ENCODE data around the gene ANGPTL2.
"Not testable (repeated sequence)": the region's sequence is repeated elsewhere in the genome, so short reads cannot be mapped to it uniquely, and the experiment has no call there.

The ANGPTL2 gene

DNA sequence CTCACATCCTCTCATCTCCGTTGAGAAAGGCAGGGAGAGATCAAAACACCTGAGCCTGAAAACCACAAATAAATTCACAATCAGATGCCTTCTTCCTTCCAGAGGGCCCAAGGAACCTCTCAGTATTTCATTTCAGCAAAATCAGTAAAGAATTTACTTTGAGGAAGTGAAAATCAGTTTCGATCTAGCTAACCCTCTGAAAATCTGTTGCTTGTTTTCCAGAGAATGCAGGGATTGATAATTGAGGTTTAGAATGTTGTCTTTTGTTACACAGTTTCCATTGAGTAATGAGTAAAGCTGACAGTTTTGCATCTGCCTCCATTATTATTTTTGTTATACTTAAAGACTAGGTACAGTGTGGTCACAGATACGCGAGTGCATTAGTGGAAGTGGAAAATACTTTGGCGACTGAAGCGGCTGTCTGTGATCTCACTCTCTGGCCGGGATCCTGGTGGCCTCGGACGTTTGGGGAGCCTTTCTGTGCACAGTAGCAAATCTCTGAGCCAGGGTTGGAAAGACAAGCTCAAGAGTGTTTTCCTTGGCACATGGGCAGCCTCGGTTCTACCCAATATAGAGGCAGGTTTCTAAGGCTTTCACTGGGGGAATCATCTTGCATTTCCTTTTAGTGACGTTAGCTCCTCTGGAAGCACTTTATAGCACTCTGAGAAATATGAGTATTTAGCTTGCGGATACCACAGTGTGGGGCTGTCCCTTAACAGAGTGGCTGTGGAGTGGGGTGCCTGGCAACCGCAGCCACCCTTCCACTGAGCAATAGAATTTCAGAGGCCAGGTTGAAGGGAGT is 32.2 kb upstream of the ANGPTL2 start:
- DNase-seq: peak; percentile 79

DNA sequence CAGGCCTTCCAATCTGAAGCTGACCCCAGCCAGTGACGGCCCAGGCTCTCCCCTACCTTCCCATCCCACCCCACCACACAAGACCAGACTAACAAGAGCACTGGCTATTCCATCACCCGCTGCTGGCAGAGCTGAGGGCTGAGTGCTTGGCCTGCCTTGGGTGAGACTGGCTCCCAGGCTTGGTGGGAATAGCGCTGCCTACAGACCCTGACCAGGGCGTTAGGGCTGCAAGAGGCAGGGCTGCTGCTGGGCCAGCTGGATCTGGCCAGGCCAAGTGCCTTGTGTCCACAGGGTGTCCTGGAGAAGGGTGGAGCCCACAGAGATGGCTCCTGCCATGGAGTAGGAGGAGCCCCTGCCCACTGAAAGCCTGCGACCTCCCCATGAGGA is 31.6 kb upstream of the ANGPTL2 start:
- DNase-seq: no peak

DNA sequence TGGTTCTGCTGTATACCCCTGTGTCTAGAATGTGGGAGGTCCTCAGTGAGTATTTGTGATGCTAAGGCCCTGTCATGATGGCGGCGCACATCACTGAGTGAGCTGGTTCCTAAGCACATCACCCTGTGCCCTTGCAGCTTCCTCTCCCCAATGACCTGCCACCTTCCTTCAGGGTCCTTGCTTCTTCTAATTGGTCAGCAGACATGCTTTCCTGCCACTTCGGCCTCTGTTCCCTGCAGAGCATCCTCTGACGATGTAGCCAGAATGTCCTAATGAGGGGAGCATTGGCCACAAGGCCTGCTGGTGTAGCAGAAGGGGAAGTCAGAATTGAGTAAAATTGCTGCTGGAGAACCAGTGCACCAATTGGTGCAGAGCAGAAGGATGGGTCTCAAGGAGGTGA is 31.1 kb upstream of the ANGPTL2 start:
- no peak for DNase-seq

DNA sequence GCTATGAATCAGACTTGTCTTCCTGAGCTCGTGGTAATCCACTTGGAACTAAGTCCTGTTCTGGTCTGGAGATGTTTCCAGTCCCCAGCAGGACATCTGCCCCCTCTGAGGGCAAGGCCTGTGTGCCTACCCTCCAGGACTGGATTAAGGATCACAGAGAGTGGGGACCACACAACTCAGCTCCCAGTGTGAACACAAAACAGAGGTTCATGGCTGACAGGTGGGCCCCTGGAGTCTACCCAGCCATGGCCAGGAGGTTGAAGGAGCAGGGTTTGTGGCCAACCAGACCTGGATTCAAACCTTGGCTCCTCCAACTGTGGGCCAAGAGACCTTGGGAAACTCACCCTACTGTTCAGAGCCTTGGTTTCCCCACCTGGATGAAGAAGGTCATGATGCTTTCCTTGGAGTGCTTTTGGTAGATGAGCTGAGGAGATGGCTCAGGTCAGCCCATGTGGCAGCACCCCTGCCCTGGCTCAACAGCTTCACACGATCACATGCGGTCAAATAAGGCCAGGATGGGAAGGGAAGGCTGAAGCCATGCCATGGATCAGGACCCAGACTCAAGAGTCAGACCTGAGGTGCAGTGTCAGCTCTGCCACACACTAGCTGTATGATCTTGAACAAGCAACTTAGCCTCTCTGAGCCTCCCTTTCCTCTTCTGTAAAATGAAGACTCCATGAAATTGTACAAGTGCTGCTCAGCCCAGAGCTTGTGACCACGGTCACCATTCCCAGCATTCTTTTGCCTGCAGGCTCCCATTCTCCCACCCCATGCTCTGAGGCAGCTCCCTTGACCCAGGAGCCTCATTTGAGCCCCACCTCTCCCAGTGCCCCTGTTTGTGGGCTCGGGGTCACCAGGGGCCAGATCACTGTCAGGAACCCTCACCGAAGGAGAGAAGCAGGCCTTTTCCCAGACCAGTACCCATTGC is 27.3 kb upstream of the ANGPTL2 start:
- no peak for DNase-seq

DNA sequence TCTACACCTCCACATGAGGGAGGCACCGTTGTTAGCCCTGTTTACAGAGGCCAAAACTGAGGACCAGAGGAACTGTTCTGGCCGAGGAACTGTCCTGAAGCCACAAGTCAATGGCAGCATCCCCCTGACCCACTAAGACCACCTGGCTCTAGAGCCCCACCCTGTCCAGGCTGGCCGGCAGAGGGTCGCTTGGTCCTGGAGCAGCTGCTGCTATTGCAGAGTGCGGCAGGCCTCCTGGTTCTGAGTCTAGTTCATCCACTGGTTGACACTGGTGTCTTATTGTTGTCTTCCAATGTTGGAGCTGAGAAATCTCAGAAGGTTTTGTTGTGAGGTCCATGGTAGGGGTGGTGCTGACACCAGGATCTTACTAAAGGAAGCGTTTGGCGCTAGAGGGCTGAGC is 26.6 kb upstream of the ANGPTL2 start:
- DNase-seq: no peak

DNA sequence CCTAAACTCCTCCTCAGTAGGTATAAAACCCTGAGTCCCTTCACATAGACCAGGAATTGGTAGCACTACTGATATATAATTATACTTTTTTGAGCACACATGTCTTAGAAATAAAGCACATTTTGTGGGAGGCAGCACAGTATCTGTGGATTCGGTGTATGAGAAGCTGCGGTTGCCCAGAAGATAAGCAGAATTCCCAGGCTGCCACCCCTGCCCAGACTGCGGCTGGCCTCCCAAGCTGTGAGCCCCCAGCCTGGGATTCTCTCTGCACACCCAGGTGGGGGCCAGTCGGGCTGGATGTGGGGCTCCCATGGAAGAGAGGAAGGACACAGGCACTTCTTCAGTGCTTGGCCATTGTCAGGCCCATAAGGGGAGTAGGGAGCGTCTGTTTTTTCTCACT is 25.6 kb upstream of the ANGPTL2 start:
- no peak for DNase-seq

DNA sequence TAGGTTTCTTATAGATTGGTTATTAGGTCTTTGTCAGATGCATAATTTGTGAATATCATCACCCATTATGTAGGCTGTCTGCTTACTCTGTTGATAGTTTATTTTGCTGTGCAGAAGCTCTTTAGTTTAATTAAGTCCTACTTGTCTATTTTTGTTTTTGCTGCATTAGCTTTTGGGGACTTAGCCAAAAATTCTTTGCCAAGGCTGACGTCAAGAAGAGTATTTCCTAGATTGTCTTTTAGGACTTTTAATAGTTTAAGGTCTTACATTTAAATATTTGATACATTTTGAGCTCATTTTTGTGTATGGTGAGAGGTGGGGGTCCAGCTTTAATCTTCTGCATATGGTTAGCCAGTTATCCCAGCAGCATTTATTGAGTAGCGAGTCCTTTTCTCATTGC is 24.8 kb upstream of the ANGPTL2 start:
- DNase-seq: no peak

DNA sequence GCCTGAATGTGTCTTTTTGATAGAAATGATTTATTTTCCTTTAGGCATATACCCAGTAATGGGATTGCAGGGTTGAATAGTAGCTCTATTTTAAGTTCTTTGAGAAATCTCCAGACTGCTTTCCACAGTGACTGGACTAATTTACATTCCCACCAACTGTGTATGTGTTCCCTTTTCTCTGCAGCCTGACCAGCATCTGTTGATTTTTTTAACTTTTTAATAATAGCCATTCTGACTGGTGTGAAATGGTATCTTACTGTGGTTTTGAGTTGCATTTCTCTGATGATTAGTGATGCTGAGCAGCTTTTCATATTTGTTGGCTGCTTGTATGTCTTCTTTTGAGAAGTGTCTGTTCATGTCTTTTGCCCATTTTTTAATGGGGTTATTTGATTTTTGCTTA is 24.4 kb upstream of the ANGPTL2 start:
- DNase-seq: not testable (repeated sequence)

DNA sequence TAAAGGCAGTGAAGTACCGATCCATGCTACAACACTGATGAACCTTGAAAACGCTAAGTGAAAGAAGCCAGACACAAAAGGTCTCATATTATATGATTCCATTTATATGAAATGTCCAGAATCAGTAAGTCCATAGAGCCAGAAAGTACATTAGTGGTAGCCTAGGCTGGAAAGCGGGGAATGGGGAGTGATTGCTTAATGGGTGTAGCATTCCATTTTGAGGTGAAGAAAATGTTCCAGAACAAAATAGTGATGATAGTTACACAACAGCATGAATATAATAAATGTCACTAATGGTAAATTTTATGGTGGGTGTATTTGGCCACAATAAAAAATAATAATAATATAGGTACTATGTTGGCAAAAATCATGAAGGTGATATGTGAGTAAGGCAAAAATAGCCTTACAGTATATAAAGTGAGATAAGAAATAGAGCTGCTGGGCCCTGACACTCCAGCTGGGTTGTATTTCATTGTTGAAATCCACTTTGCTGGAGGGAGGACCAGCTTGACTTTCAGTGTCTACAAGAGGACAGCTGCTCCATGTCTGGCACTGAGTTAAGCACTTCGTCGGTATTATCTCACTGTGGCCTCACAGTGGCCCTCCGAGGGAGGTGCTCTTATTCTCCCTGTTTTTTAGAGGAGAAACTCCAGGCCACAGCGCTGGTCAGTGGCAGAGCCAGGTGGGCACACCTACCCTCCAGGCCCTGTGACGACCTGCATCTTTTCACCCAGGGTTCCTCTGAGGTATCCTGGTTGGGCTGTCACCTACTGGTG is 22.4 kb upstream of the ANGPTL2 start:
- no peak for DNase-seq

DNA sequence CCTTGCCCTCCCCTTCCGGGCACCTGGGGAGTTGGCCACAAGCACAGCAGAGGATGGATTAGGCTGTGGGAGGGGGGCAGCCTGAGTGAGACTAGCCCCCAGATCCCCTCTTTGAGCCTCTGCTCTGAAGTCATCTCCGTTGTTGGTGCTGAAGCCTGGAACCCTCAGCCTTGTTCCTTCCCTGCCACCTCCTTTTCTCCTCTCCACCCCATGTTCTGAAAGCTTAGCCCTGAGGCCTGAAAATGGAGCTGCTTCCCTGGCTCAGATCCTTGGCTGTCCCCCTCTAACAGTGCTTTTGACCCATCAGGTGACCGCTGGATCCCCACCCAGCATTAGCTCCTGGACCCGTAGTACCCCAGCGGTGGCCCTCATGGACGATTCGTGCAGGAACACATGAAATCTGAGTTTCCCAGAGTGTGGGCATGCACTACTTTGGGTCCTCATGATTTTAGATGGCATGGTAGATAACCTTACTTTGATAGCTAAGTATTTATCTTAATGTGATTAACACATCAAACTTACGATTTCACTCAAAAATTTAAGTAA is 21.6 kb upstream of the ANGPTL2 start:
- DNase-seq: no peak

DNA sequence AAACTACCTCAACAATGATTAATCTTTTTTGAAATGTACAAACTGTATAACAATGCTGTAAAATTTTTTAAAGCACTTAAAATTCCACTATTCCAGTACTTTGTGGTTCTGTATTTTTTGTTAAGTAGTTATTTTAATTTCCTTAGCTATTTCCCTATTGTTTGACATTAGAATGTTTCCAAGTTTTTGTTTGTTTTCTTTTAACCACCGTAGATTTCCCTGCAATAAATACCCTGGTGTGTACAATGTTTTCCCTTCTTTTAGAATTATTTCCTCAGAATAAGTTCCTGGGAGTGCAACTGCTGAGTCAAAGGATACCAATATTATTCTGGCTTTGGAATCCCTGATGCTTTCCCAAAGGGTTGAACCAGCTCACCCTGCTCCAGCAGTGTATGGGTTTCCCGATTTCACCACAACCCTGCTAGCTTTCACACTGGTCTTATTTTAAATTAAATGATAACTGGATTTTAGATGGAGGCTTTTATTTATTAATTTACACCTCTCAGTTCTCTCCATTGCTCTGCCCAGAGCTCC is 20.6 kb upstream of the ANGPTL2 start:
- no peak for DNase-seq

DNA sequence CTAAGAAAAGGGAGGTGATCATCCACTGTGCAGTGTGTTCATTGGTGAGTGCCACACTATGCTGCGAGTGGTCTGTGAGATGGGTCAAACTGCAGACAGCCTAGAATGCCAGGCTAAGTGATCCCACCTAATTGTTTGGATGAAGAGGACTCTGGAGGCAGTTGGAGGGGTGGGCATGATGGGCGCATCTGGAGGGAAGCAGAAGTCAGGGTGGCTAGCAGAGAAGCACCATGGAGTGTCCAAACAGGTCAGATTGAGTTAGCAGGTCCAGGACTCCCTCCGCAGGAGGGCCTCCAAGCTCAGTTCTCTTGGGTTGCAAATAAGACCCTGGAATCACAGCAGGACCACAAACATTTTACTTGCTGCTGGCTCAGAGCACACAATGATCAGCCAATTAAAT is 19.9 kb upstream of the ANGPTL2 start:
- no peak for DNase-seq

DNA sequence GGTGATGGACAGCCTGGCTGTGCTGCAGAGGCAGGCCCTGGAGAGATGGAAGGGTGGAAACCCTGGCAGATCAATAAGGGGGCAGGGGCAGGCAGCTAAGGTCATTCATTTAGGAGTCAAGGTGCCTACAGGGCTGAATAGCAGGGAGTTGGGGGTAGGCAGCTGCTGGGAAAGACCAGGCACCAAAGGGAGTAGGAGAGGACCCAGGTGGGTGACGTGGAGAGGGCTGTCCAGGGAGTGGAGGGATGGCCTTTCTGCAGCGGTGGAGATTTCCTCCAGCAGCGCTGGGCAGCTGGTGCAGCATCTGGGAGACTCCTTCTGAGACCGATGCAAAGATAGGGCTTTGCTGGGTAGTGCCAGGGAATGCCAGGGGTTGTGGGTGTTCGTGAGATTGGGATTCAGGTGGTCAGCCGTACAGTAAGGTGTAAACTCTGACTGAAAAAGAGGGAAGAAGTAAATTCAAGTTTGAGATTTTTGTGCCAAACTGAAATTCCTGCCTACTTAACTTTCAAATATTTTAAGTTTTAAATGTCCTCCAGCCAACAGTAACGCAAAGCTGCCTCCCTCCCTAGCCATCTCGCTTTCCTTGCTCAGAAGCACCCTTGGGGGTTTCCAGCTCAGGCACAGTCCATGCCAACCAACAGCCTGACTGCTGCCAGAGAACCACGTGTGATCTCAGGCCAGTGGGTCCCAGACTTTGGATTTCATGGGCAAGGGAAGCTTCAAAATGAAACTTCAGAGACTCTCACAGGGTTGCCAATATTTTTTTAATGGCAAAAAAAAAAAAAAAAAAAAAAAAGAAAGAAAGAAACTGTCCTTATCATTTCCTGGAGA is 18.6 kb upstream of the ANGPTL2 start:
- no peak for DNase-seq

DNA sequence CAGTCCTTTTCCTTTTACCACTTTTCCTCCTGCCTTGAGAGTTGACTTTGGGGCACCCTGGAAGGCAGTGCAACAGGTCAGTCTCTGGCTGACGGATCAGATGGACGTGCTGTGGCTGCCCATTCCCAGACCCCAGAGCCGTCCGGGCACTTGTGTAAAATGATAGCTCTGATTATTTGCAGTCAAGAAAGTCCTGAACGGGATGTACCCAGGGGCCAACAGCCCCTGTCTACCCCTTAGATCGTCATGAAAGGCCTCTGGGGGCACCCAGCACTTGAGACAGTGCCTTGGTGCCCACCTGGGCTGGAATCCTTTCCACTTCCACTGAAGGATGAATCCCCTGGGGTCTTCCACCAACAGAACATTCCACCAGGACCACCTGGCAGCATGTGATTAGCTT is 17.7 kb upstream of the ANGPTL2 start:
- no peak for DNase-seq

DNA sequence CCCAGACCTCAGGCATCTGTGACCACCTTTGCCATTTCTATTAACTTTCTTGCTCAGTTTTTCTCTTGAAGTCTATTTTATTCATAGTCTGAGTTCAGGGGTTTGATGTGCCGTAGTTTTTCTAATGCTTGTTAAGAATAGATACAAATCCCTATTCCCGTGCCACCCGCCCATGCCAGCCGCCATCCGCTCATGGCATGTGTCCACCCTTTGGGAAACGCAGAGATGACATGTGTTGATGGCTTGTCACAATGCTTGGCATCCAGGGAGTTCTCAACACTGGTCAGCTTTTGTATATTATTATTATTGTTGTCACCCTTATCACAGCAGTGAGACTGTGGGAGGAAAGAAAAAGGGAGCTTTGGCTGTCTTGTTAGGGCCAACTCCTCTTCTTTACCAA is 17.3 kb upstream of the ANGPTL2 start:
- DNase-seq: no peak

DNA sequence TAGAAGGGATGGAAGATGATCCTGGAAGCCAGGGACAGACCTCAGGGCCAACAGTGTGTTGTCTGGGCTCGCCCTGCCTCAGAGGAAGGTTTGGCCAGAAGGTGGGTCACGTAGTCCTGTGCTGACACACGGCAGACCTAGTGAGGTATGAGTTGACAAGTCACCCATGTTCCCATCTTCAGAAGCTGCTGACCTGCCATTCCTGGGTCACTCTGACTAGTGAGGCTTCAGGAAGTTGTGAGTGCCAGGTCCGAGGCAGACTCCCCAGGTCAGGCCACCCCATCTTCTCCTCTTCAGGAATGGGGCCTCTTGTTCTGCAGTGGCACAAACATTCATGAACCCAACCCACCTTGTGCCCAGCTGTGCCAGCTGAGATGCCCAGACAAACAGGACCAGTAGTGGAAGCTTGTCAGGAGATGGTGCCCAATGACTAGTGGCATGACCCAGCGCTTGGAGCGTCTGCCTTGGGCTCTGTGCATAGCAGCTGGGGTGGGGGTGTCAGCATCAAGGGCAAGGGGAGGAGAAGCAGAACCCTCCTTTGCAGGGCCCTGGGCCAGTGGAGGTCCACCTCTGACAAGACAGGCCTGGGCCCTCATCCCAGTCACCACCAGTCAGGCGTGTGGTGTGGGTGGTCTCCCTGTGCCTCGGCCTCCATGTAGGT is 16.8 kb upstream of the ANGPTL2 start:
- DNase-seq: no peak

DNA sequence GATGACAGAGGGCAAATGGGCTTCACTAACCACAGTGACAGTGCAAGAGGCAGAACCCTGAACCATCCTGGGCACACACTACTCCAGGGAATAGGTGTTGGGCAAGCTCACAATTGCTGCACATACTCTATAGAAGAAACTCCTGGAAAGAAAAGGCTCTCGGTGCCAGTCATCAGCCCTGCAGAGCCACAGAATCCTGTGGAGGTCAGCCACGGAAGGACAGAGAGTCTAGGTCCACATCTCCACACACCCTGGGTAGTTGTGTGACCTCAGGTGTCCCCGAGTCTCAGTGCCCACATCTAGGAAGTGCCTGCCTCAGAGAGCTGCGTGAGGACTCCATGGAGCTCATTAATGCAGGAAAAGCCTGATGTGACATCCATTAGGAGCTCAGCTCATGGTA is 16.0 kb upstream of the ANGPTL2 start:
- DNase-seq: no peak

DNA sequence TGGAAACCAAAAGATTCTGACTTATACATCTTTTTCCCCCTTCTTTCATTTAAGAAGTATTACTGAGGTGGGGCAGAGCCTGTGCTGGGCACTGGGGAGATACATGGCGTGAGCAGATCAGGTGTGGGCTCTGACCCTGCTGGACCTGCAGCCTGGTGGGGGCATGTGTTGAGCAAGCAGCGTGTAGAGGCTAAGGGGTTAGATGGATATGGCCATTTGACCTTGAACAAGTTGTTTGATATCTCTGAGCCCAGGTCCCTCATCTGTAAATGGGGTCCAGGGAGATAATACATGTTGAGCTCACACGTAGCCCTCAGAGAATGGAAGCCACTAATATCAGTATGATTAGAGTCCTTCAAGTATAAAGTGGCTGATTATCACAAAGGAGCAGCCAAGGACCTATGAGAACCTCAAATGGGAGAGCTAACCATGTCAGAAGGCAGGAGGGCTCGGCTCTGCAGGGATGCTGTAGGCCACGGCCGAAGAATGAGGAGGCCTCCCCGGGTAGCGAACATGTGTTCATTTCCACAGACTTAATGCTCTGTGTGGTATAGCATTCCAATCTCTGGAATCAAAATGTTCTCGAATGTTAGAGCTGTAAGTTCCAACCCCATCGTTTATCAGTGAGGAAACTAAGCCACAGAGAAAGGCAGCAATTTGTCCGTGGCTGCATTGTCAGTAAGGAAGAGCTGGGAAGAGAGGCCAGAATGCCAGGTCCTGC is 15.4 kb upstream of the ANGPTL2 start:
- DNase-seq: no peak

DNA sequence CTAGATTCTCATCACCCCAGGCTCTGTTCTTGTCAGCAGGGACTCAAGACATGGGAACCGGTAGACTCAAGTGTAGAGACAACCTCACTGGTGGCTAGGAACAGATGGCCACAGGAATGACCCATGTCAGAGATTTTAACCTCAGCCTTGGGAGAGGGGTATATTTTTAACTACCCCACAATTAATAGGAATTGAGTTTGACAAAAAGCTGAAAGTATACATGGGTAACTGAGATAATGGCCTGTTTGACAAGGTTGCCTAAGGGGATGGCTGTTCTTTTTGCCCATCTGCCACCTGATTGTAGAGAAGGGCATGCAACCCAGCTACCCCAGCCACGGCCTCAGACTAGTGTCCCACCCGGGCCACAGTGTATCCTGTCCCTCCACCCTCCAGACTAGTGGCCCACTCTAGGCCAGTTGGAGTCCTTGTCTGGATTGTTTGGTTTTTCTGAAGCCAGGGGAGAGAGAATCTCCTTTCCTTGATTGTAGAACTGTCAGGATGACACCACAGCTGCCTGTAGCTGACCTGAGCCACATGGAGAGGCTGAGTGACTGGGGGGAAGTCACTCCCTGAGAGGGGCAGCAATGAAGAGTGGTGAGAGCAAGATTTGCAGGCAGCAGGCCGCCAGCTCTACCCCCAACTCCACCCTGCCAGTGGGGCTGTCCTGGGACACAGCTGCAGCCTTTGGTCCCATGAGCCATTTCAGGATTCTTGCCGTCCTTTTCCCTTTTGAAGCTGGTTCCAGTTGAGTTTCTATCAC is 14.6 kb upstream of the ANGPTL2 start:
- no peak for DNase-seq
